Glutamatergic neuron (in vitro differentiated cells): ENCODE measurements around the gene DLK1. TPM values are rescaled to one million over a fixed set of nuclear protein-coding genes. Genes with fewer than 3 reads are reported as not detected.

Source experiments
- DNase-seq: peaks from one replicate; pipeline ENCODE4 v3.0.0; 2022
- H3K27ac Mint-ChIP-seq: one replicate; pipeline ENCODE4 v1.8.0; 2020; ENCODE audit warnings: mild to moderate bottlenecking, mixed read lengths, inconsistent platforms; ENCODE audit not compliant: unreplicated experiment
- H3K27me3 Mint-ChIP-seq: one replicate; pipeline ENCODE4 v1.8.0; 2020; ENCODE audit warnings: mild to moderate bottlenecking, moderate library complexity, mixed read lengths, inconsistent platforms; ENCODE audit not compliant: unreplicated experiment
- H3K36me3 Mint-ChIP-seq: one replicate; pipeline ENCODE4 v1.8.0; 2020; ENCODE audit warnings: mild to moderate bottlenecking, mixed read lengths, inconsistent platforms; ENCODE audit not compliant: unreplicated experiment
- H3K4me1 Mint-ChIP-seq: one replicate; pipeline ENCODE4 v1.8.0; 2020; ENCODE audit warnings: mild to moderate bottlenecking, low read depth, mixed read lengths, inconsistent platforms; ENCODE audit not compliant: unreplicated experiment
- H3K4me3 Mint-ChIP-seq: one replicate; pipeline ENCODE4 v1.8.0; 2020; ENCODE audit warnings: mild to moderate bottlenecking, mixed read lengths, inconsistent platforms; ENCODE audit not compliant: unreplicated experiment
- H3K9me3 Mint-ChIP-seq: one replicate; pipeline ENCODE4 v1.8.0; 2020; ENCODE audit warnings: mild to moderate bottlenecking, moderate library complexity, mixed read lengths, inconsistent platforms; ENCODE audit not compliant: unreplicated experiment
- CTCF ChIP-seq: fragments of 200-600 bp; sonication (generic); IDR thresholded peaks from one replicate; pipeline ENCODE4 v1.5.0; 2021; ENCODE audit not compliant: partially characterized antibody, unreplicated experiment
- total RNA-seq: library from RNA; stranded (reverse); fragmentation: NEBNext Ultra II Directional; extraction: Animal tissue kit (Norgen Biotek cat#: 25700); gene quantifications from one replicate; pipeline ENCODE4 v1.2.1, GENCODE V29; 2021; ENCODE audit not compliant: unreplicated experiment

The DLK1 gene
- total RNA-seq, 1 donor from 2014 or later: 37.3 TPM

- no peak for DNase-seq
- TF ChIP-seq CTCF: no peak
- peaks cover 3% of the 10 kb centered on the region for H3K4me1 Mint-ChIP-seq
- H3K9me3 Mint-ChIP-seq: peaks cover 7% of the 10 kb centered on the region
- H3K4me3 Mint-ChIP-seq: no peak overlapping the region
- no peak overlapping the region for H3K27ac Mint-ChIP-seq
- peaks cover 8% of the 10 kb centered on the region for H3K27me3 Mint-ChIP-seq
- no peaks in the 10 kb centered on the region for H3K36me3 Mint-ChIP-seq
Measured at GRCh38 chr14:100683578-100683977, 43.1 kb upstream of the DLK1 start.

GRCh38 chr14:100684154-100684553 lies 42.5 kb upstream of the DLK1 start:
- no peak for TF ChIP-seq CTCF

GRCh38 chr14:100684961-100685360 lies 41.7 kb upstream of the DLK1 start:
- Mint-ChIP-seq H3K27me3 (peaks cover 5% of the 10 kb centered on the region), H3K27ac (no peak overlapping the region), H3K4me3 (no peak overlapping the region), H3K36me3 (no peaks in the 10 kb centered on the region), H3K9me3 (peaks cover 4% of the 10 kb centered on the region), H3K4me1 (peaks cover 1% of the 10 kb centered on the region)
- no peak for TF ChIP-seq CTCF
- DNase-seq: no peak

More at GRCh38 chr14:100684154-100684553, 42.5 kb upstream of the DLK1 start:
- Mint-ChIP-seq H3K27ac (no peak overlapping the region), H3K4me3 (no peak overlapping the region), H3K27me3 (peaks cover 6% of the 10 kb centered on the region), H3K9me3 (peaks cover 6% of the 10 kb centered on the region), H3K36me3 (no peaks in the 10 kb centered on the region), H3K4me1 (peaks cover 3% of the 10 kb centered on the region)
- DNase-seq: no peak

GRCh38 chr14:100686858-100687257 lies 39.8 kb upstream of the DLK1 start:
- no peak overlapping the region for H3K27ac Mint-ChIP-seq
- H3K4me3 Mint-ChIP-seq: no peak overlapping the region
- no peak for DNase-seq
- H3K27me3 Mint-ChIP-seq: peaks cover 4% of the 10 kb centered on the region
- no peak for TF ChIP-seq CTCF
- no peaks in the 10 kb centered on the region for H3K36me3 Mint-ChIP-seq
- H3K4me1 Mint-ChIP-seq: peaks cover 1% of the 10 kb centered on the region
- H3K9me3 Mint-ChIP-seq: peaks cover 5% of the 10 kb centered on the region

- H3K27ac Mint-ChIP-seq: no peak overlapping the region
- no peaks in the 10 kb centered on the region for H3K36me3 Mint-ChIP-seq
- H3K9me3 Mint-ChIP-seq: peaks cover 5% of the 10 kb centered on the region
- H3K27me3 Mint-ChIP-seq: peaks cover 4% of the 10 kb centered on the region
- TF ChIP-seq CTCF: no peak
- no peak for DNase-seq
- no peak overlapping the region for H3K4me3 Mint-ChIP-seq
- peaks cover 1% of the 10 kb centered on the region for H3K4me1 Mint-ChIP-seq
Measured at GRCh38 chr14:100687386-100687785, 39.3 kb upstream of the DLK1 start.
